GM21723 (cell line): Measurements from ENCODE around the gene RPL9.
"Not testable (repeated sequence)": the region's sequence is repeated elsewhere in the genome, so short reads cannot be mapped to it uniquely, and the experiment has no call there.

Experiments
- ATAC-seq: cut with Tn5 transposase; IDR thresholded peaks from one replicate; pipeline ENCODE4 v1.9.1; 2021; ENCODE audit warnings: mild to moderate bottlenecking, moderate library complexity; ENCODE audit not compliant: unreplicated experiment

The RPL9 gene

GRCh38 chr4:39427520-39428114, 31.1 kb downstream of the RPL9 start:
- ATAC-seq: no peak

GRCh38 chr4:39426728-39427127, 32.0 kb downstream of the RPL9 start:
- no peak for ATAC-seq

GRCh38 chr4:39425297-39425696, 33.4 kb downstream of the RPL9 start:
- ATAC-seq: not testable (repeated sequence)

GRCh38 chr4:39422247-39422646, 36.5 kb downstream of the RPL9 start:
- no peak for ATAC-seq

GRCh38 chr4:39415678-39416283, 42.9 kb downstream of the RPL9 start:
- no peak for ATAC-seq

GRCh38 chr4:39411561-39411960, 47.2 kb downstream of the RPL9 start:
- not testable (repeated sequence) for ATAC-seq

GRCh38 chr4:39410415-39410814, 48.3 kb downstream of the RPL9 start:
- no peak for ATAC-seq

GRCh38 chr4:39407584-39407885, 51.2 kb downstream of the RPL9 start:
- ATAC-seq: no peak

- ATAC-seq: no peak
Observed at GRCh38 chr4:39406763-39407583, 51.7 kb downstream of the RPL9 start, which contains the start of gene KLB. TSS of gene KLB (plus strand) at chr4:39406930. CDS start at chr4:39406950, 20 bp downstream.
